Thymus (tissue), 11 donors: ENCODE measurements around the gene KISS1R. TPM values are rescaled to one million over a fixed set of nuclear protein-coding genes. Genes with fewer than 3 reads are reported as not detected.
"Not testable (repeated sequence)": the region's sequence is repeated elsewhere in the genome, so short reads cannot be mapped to it uniquely, and the experiment has no call there.

ENCODE experiments used
- DNase-seq, 9 donors: peaks; one replicate each; pipeline ENCODE4 v3.0.0-alpha.2; 2013; ENCODE audit warnings: low spot score in 9 of 9, low read depth in 6 of 9, missing footprints in 1 of 9
- H3K27ac ChIP-seq, 2 donors: one replicate each; pipeline ENCODE4 v1.5.1; 2013; ENCODE audit warnings: control low read depth in 1 of 2, low read depth in 1 of 2, low read length in 1 of 2, mild to moderate bottlenecking in 1 of 2, moderate library complexity in 1 of 2
- H3K27me3 ChIP-seq, 2 donors: one replicate each; pipeline ENCODE4 v1.5.1; 2013; ENCODE audit warnings: low read length in 1 of 2; ENCODE audit not compliant: control insufficient read depth in 2 of 2, insufficient read depth in 1 of 2
- H3K36me3 ChIP-seq, 2 donors: one replicate each; pipeline ENCODE4 v1.5.1; 2013; ENCODE audit warnings: low read length in 1 of 2, mild to moderate bottlenecking in 1 of 2, moderate library complexity in 1 of 2; ENCODE audit not compliant: control insufficient read depth in 2 of 2, insufficient read depth in 2 of 2
- H3K4me1 ChIP-seq, 2 donors: one replicate each; pipeline ENCODE4 v1.5.1; 2013; ENCODE audit warnings: low read length in 2 of 2; ENCODE audit not compliant: control insufficient read depth in 2 of 2, insufficient read depth in 2 of 2
- H3K4me3 ChIP-seq, 2 donors: one replicate each; pipeline ENCODE4 v1.5.1; 2013; ENCODE audit warnings: low read length in 2 of 2, control low read depth in 1 of 2, mild to moderate bottlenecking in 1 of 2
- H3K9me3 ChIP-seq, 2 donors: one replicate each; pipeline ENCODE4 v1.5.1; 2013; ENCODE audit warnings: low read length in 1 of 2, mild to moderate bottlenecking in 1 of 2; ENCODE audit not compliant: control insufficient read depth in 2 of 2, insufficient read depth in 1 of 2
- WGBS: extraction: QIAGEN DNeasy Blood & Tissue Kit; methylation state at CpG from one replicate; pipeline ENCODE4 v1.1.7; 2013; 5-methylcytosine and 5-hydroxymethylcytosine counted together
- polyA plus RNA-seq: library from polyadenylated mRNA; stranded (reverse); fragments of 200-250 nt; gene quantifications from one replicate; pipeline ENCODE4 v1.2.3, GENCODE V29; 2013
- total RNA-seq: library from RNA; stranded (reverse); fragments of 120-200 nt; gene quantifications from one replicate; pipeline ENCODE4 v1.2.4, GENCODE V29; 2013
- donor health status: healthy.

KISS1R gene
- total and polyA plus RNA-seq, 2 donors: 0.14 to 0.24 TPM

DNA sequence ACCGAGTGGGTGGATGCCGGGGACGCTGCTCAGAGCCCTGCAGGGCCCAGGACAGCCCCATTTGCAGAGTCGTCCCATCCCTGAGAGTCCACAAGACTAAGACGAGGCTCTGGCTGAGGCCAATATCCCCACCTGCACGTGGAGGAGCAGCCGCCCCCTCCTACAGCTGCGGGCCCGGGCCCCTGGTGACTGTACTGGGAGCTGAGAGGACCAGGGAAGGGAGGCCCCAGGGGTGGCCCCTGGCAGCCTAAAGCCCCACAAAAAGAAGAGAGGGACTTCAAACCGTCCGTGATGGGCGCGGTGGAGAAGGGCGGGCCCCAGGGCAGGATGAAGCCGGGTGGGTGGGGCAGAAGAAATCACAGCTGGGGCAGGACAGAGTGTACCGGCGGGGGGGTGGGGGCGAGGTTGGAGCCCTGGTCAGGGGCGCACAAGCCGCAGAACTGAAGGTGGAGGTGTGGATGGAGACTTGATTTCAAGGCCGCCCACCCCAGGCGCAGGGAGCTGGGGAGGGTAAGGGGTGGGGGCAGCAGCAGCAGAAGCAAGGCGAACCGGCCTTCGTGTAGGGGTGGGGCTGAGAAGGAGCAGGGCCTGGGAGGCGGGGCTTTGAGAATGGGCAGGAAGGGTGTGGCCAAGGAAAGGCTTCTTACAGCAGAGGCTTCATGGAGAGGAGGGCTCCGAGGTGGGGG lies 44.7 kb upstream of the KISS1R start:
- peak in 4 of 9 donors; percentile 12 to 87 (median 60) for DNase-seq
- H3K27me3 ChIP-seq: no peaks in the 10 kb centered on the region
- H3K27ac ChIP-seq: no peak overlapping the region
- peaks cover 0 to 6% of the 10 kb centered on the region in 2 donors for H3K4me1 ChIP-seq
- H3K9me3 ChIP-seq: no peaks in the 10 kb centered on the region
- H3K36me3 ChIP-seq: peaks cover 40 to 82% of the 10 kb centered on the region in 2 donors
- H3K4me3 ChIP-seq: no peak overlapping the region
- 91% methylated on average over 27 of the region's 27 CpGs for WGBS

GRCh38 chr19:873084-873483 lies 44.0 kb upstream of the KISS1R start:
- H3K36me3 ChIP-seq: peaks cover 33 to 76% of the 10 kb centered on the region in 2 donors
- no peak overlapping the region for H3K4me3 ChIP-seq
- DNase-seq: peak in 3 of 9 donors; percentile 24 to 80 (median 59)
- over 99% methylated on average over 9 of the region's 13 CpGs for WGBS
- no peak overlapping the region for H3K27ac ChIP-seq
- peaks cover 0 to 6% of the 10 kb centered on the region in 2 donors for H3K4me1 ChIP-seq
- no peaks in the 10 kb centered on the region for H3K9me3 ChIP-seq
- H3K27me3 ChIP-seq: no peaks in the 10 kb centered on the region

DNA sequence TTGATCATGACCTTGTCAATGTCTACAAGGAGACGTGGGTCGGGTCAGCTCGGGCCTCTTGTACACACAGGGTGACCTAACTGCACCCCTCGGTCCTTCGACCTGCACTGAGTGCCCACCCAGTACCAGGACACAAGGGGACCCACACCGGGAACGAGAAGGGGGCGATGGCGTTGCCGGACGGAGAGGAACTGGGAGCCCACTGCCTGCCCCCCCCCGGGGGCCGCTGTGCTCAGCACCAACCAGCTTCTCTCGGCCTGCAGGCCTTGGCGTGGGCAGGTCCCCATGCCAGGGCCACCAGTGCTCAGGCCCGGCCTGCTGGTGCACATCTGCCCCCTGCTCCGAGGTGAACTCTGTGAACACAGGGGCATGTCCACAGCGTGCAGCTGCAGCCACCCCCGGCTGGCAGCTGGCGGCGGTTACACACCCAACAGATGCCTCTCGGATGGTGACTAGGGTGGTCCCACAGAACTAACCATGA lies 43.5 kb upstream of the KISS1R start:
- no peaks in the 10 kb centered on the region for H3K27me3 ChIP-seq
- WGBS: 97% methylated on average over 22 of the region's 22 CpGs
- H3K36me3 ChIP-seq: peaks cover 30 to 74% of the 10 kb centered on the region in 2 donors
- H3K27ac ChIP-seq: no peak overlapping the region
- H3K4me1 ChIP-seq: peaks cover 0 to 5% of the 10 kb centered on the region in 2 donors
- H3K4me3 ChIP-seq: no peak overlapping the region
- DNase-seq: no peak
- no peaks in the 10 kb centered on the region for H3K9me3 ChIP-seq

DNA sequence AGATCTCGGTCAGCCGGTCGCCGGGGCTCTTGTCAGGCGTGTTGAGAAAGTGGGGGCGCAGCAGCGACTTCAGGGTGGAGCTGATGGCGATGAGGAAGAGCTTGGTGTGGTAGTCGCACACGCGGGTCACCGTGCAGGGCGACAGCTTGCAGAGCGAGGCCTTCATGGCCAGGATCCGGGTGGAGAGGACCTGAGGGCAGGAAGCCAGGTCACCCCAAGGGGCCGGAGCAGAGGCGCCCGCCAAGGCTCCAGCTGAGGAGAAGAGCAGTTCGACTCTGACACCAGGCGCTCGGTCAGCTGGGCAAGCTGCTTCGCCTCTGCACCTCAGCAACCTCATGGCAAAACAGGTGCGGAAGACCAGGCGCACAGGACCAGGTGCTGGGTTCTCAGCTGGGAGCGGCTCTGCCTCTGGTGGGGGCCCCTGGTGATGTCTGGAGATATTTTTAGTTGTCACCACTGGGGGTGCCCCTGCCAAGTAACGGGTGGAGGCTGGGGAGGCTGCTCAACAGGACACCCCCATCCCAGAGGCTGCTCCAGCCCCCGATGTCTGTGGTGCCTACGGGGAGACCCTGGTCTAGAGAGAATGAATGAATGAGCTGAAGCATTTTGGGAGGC lies 41.8 kb upstream of the KISS1R start:
- Histone ChIP-seq H3K9me3 (no peaks in the 10 kb centered on the region), H3K27me3 (no peaks in the 10 kb centered on the region), H3K27ac (no peak overlapping the region), H3K36me3 (peaks cover 22 to 75% of the 10 kb centered on the region in 2 donors), H3K4me3 (no peak overlapping the region), H3K4me1 (peaks cover 0 to 3% of the 10 kb centered on the region in 2 donors)
- DNase-seq: no peak
- 97% methylated on average over 28 of the region's 28 CpGs for WGBS

GRCh38 chr19:876089-876488 lies 41.0 kb upstream of the KISS1R start:
- Histone ChIP-seq H3K4me1 (peaks cover 0 to 3% of the 10 kb centered on the region in 2 donors), H3K4me3 (no peak overlapping the region), H3K36me3 (peaks cover 18 to 71% of the 10 kb centered on the region in 2 donors), H3K27ac (no peak overlapping the region), H3K27me3 (no peaks in the 10 kb centered on the region), H3K9me3 (no peaks in the 10 kb centered on the region)
- 97% methylated on average over 18 of the region's 18 CpGs for WGBS
- DNase-seq: no peak

DNA sequence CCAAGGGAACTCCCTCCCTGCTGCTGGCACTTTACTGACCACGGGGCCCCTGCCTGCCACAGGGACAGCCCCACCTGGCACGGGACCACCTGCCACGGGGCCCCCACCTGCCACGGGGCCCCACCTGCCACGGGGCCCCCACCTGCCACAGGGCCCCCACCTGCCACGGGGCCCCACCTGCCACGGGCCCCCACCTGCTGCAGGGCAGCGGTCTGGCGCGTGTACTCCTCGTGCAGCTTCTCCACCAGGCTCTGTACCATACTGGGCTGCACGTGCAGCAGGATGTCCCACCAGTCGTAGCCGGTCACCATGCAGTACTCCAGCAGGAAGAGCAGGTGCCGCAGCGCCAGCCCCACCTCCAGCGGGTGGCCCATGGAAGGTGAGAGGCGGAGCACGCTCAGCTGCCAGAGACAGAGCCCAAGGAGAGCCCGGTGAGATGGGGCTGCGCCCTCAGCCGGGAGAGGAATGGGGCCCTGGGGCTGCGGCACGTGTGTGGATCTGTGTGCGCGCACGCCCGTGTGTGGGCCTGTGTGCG lies 40.3 kb upstream of the KISS1R start:
- Histone ChIP-seq H3K4me1 (peaks cover 0 to 3% of the 10 kb centered on the region in 2 donors), H3K36me3 (peaks cover 24 to 73% of the 10 kb centered on the region in 2 donors), H3K9me3 (no peaks in the 10 kb centered on the region), H3K4me3 (no peak overlapping the region), H3K27ac (no peak overlapping the region), H3K27me3 (no peaks in the 10 kb centered on the region)
- no peak for DNase-seq
- 91% methylated on average over 29 of the region's 29 CpGs for WGBS

DNA sequence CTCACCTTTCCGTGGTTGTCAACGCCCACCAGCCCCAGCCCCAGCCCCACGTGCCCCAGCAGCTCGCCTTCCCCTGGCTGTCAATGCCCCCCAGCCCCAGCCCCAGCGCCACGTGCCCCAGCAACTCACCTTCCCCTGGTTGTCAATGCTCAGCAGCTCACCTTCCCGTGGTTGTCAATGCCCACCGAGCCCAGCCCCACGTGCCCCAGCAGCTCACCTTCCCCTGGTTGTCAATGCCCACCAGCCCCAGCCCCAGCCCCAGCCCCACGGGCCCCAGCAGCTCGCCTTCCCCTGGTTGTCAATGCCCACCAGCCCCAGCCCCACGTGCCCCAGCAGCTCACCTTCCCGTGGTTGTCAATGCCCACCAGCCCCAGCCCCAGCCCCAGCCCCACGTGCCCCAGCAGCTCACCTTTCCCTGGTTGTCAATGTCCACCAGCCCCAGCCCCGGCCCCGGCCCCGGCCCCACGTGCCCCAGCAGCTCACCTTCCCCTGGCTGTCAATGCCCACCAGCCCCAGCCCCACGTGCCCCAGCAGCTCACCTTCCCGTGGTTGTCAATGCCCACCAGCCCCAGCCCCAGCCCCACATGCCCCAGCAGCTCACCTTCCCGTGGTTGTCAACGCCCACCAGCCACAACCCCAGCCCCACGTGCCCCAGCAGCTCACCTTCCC lies 39.0 kb upstream of the KISS1R start:
- 92% methylated on average over 23 of the region's 23 CpGs for WGBS
- H3K36me3 ChIP-seq: peaks cover 29 to 79% of the 10 kb centered on the region in 2 donors

DNA sequence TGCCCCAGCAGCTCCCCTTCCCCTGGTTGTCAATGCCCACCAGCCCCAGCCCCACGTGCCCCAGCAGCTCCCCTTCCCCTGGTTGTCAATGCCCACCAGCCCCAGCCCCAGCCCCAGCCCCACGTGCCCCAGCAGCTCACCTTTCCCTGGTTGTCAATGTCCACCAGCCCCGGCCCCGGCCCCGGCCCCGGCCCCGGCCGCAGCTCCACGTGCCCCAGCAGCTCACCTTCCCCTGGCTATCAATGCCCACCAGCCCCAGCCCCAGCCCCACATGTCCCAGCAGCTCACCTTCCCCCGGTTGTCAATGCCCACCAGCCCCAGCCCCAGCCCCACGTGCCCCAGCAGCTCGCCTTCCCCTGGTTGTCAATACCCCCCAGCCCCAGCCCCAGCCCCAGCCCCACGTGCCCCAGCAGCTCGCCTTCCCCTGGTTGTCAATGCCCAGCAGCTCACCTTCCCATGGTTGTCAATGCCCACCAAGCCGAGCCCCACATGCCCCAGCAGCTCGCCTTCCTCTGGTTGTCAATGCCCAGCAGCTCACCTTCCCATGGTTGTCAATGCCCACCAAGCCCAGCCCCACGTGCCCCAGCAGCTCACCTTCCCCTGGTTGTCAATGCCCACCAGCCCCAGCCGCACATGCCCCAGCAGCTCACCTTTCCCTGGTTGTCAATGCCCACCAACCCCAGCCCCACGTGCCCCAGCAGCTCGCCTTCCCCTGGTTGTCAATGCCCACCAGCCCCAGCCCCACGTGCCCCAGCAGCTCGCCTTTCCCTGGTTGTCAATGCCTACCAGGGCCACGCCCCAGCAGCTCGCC lies 38.2 kb upstream of the KISS1R start:
- not testable (repeated sequence) for H3K9me3 ChIP-seq, H3K27ac ChIP-seq, DNase-seq, H3K27me3 ChIP-seq, H3K4me3 ChIP-seq, H3K4me1 ChIP-seq
- WGBS: 93% methylated on average over 24 of the region's 24 CpGs
- peaks cover 30 to 81% of the 10 kb centered on the region in 2 donors for H3K36me3 ChIP-seq

More for the DNA sequence above, 39.0 kb upstream of the KISS1R start:
- H3K4me1 ChIP-seq, H3K4me3 ChIP-seq, H3K27ac ChIP-seq, H3K9me3 ChIP-seq, H3K27me3 ChIP-seq, DNase-seq: not testable (repeated sequence)
